ENCODE results near the gene CXCL11.
"Not testable (repeated sequence)": the region's sequence is repeated elsewhere in the genome, so short reads cannot be mapped to it uniquely, and the experiment has no call there.

Gene CXCL11

GRCh38 chr4:76035799-76036380 is at the start of gene CXCL11:
TSS of gene CXCL11 (minus strand) at chr4:76036070. CDS start at chr4:76035987, 83 bp downstream.
- DNase-seq = no peak

- no peak for DNase-seq
Measured at GRCh38 chr4:76084542-76084941, 48.7 kb upstream of the CXCL11 start.

- DNase-seq = no peak
Measured at GRCh38 chr4:76083386-76083988, 47.6 kb upstream of the CXCL11 start.

- no peak for DNase-seq
Measured at GRCh38 chr4:76078033-76078613, 42.3 kb upstream of the CXCL11 start.

- DNase-seq = no peak
Measured at GRCh38 chr4:76074993-76075600, 39.2 kb upstream of the CXCL11 start.

- DNase-seq = no peak
Measured at GRCh38 chr4:76074468-76074867, 38.6 kb upstream of the CXCL11 start, which contains the start of gene ART3. TSS of gene ART3 (plus strand) at chr4:76074709. CDS start at chr4:76075890, 1,181 bp downstream.

GRCh38 chr4:76072760-76073159 is 36.9 kb upstream of the CXCL11 start:
- no peak for DNase-seq

- peak; percentile 63 for DNase-seq
Measured at GRCh38 chr4:76067652-76068286, 31.9 kb upstream of the CXCL11 start.

GRCh38 chr4:76066546-76066945 is 30.7 kb upstream of the CXCL11 start:
- no peak for DNase-seq

- DNase-seq = no peak
Measured at GRCh38 chr4:76061982-76062381, 26.1 kb upstream of the CXCL11 start.

GRCh38 chr4:76061421-76061820 is 25.6 kb upstream of the CXCL11 start:
- DNase-seq = no peak

GRCh38 chr4:76060506-76060905 is 24.6 kb upstream of the CXCL11 start:
- no peak for DNase-seq

- DNase-seq = no peak
Measured at GRCh38 chr4:76059750-76060149, 23.9 kb upstream of the CXCL11 start.

GRCh38 chr4:76058888-76059426 is 23.1 kb upstream of the CXCL11 start:
- DNase-seq = no peak

GRCh38 chr4:76058302-76058701 is 22.4 kb upstream of the CXCL11 start:
- no peak for DNase-seq

GRCh38 chr4:76055421-76055820 is 19.6 kb upstream of the CXCL11 start:
- no peak for DNase-seq

GRCh38 chr4:76055016-76055415 is 19.1 kb upstream of the CXCL11 start:
- no peak for DNase-seq

- no peak for DNase-seq
Measured at GRCh38 chr4:76053730-76054129, 17.9 kb upstream of the CXCL11 start.

GRCh38 chr4:76050560-76051050 is 14.7 kb upstream of the CXCL11 start:
- not testable (repeated sequence) for DNase-seq

- DNase-seq = not testable (repeated sequence)
Measured at GRCh38 chr4:76049860-76050416, 14.1 kb upstream of the CXCL11 start.

GRCh38 chr4:76044686-76045085 is 8.8 kb upstream of the CXCL11 start:
- DNase-seq = not testable (repeated sequence)

GRCh38 chr4:76043306-76043705 is 7.4 kb upstream of the CXCL11 start:
- DNase-seq = not testable (repeated sequence)

All from stimulated activated CD4-positive, alpha-beta T cell treated with anti-CD3 and anti-CD28 coated beads, Interleukin-12 subunit alpha, Interleukin-12 subunit beta, amount 100 ng/mL, for 4 hours (primary cell).